Calu3 (cell line): ENCODE measurements around the gene LARGE1. TPM values are rescaled to one million over a fixed set of nuclear protein-coding genes. Genes with fewer than 3 reads are reported as not detected.

ENCODE experiments used
- BruUV-seq: library from RNA; stranded (reverse); fragments of 400-500 nt; replicated peaks from 2 replicates; lab custom pipeline; 2021; lab: Mats Ljungman, UMichigan
- CTCF ChIA-PET: fragments of 300-600 bp; sonication (Branson Sonifier 250); formaldehyde crosslinking; loops from one replicate; lab custom pipeline; 2022; ENCODE audit warnings: antibody characterized with exemption; lab: Charles Lee
- DNase-seq: peaks from one replicate; pipeline ENCODE4 v3.0.0; 2022
- H3K27ac Mint-ChIP-seq: one replicate; pipeline ENCODE4 v1.8.0; 2022; ENCODE audit warnings: mixed read lengths; ENCODE audit not compliant: unreplicated experiment
- H3K27me3 Mint-ChIP-seq: one replicate; pipeline ENCODE4 v1.8.0; 2022; ENCODE audit warnings: mixed read lengths; ENCODE audit not compliant: unreplicated experiment
- H3K36me3 Mint-ChIP-seq: one replicate; pipeline ENCODE4 v1.8.0; 2022; ENCODE audit warnings: mild to moderate bottlenecking, moderate library complexity, mixed read lengths; ENCODE audit not compliant: insufficient read depth, unreplicated experiment
- H3K4me1 Mint-ChIP-seq: one replicate; pipeline ENCODE4 v1.8.0; 2022; ENCODE audit warnings: mild to moderate bottlenecking, low read depth, mixed read lengths; ENCODE audit not compliant: unreplicated experiment
- H3K4me3 Mint-ChIP-seq: one replicate; pipeline ENCODE4 v1.8.0; 2022; ENCODE audit warnings: mild to moderate bottlenecking, low read depth, moderate library complexity, mixed read lengths; ENCODE audit not compliant: unreplicated experiment
- H3K9me3 Mint-ChIP-seq: one replicate; pipeline ENCODE4 v1.8.0; 2022; ENCODE audit warnings: low read depth, mixed read lengths; ENCODE audit not compliant: unreplicated experiment
- intact Hi-C: fragments of 100-400 bp; cut with micrococcal nuclease; formaldehyde crosslinking; loops from one replicate; pipeline ENCODE4 v1.10.0; 2022; ENCODE audit not compliant: unreplicated experiment
- total RNA-seq: library from RNA; stranded (reverse); gene quantifications from 2 replicates; pipeline ENCODE4 v1.2.3, GENCODE V29; 2022
- TF ChIP-seq, protein P1 (sequence below): fragments of 200-600 bp; IDR thresholded peaks from one replicate; pipeline ENCODE4 v1.8.0; 2022; ENCODE audit warnings: antibody characterized with exemption; ENCODE audit not compliant: unreplicated experiment

The LARGE1 gene
- total RNA-seq, 1 experiment from 2014 or later, result 11.6 TPM

DNA sequence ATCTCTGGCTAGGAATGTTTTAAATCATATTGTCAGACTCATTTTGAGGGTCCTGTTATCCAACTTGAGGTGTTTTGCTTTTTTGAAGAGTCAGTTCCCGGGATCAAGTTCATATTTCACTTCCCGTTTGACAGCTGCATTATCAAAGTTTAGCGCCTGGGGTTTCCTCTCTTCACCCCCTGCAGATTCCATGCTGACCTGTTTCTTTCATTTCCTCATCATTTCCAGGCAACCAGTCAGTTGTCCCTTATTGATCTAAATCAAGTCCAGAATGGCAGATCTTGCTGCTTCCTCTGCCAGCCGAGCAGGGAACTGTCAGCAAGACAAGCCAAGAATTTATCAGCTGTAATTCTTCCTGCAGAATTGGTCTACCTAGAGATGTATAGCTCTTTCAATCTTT is 664.5 kb downstream of the LARGE1 start:
- Mint-ChIP-seq H3K9me3 (peaks cover 8% of the 10 kb centered on the region), H3K36me3 (no peaks in the 10 kb centered on the region), H3K27me3 (peaks cover 39% of the 10 kb centered on the region), H3K4me3 (no peak overlapping the region), H3K27ac (no peak overlapping the region), H3K4me1 (no peaks in the 10 kb centered on the region)
- TF ChIP-seq, protein P1, sequence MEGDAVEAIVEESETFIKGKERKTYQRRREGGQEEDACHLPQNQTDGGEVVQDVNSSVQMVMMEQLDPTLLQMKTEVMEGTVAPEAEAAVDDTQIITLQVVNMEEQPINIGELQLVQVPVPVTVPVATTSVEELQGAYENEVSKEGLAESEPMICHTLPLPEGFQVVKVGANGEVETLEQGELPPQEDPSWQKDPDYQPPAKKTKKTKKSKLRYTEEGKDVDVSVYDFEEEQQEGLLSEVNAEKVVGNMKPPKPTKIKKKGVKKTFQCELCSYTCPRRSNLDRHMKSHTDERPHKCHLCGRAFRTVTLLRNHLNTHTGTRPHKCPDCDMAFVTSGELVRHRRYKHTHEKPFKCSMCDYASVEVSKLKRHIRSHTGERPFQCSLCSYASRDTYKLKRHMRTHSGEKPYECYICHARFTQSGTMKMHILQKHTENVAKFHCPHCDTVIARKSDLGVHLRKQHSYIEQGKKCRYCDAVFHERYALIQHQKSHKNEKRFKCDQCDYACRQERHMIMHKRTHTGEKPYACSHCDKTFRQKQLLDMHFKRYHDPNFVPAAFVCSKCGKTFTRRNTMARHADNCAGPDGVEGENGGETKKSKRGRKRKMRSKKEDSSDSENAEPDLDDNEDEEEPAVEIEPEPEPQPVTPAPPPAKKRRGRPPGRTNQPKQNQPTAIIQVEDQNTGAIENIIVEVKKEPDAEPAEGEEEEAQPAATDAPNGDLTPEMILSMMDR, result no peak
- intact Hi-C loops, result no loop called here
- no peak for DNase-seq
- BruUV-seq, result no TSS peak
- CTCF ChIA-PET, result no interaction called here

DNA sequence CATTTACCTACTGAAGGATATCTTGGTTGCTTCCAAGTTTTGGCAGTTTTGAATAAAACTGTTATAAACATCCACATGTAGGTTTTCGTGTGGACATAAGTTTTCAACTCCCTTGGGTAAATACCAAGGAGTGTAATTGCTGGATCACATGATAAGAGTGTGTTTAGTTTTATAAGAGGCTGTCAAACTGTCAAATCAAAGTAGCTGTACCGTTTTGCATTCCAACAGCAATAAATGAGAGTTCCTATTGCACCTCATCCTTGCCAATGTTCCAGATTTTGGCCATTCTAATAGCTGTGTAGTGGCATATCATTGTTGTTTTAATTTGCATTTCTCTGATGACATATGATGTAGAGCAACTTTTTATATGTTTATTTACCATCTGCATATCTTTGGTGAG is 671.3 kb downstream of the LARGE1 start:
- BruUV-seq, result no TSS peak
- intact Hi-C loops, result no loop called here
- Mint-ChIP-seq H3K27ac (no peak overlapping the region), H3K9me3 (peaks cover 3% of the 10 kb centered on the region), H3K27me3 (peaks cover 38% of the 10 kb centered on the region), H3K4me1 (no peaks in the 10 kb centered on the region), H3K36me3 (no peaks in the 10 kb centered on the region), H3K4me3 (no peak overlapping the region)
- CTCF ChIA-PET, result no interaction called here
- TF ChIP-seq, protein P1, result no peak
- DNase-seq, result no peak

DNA sequence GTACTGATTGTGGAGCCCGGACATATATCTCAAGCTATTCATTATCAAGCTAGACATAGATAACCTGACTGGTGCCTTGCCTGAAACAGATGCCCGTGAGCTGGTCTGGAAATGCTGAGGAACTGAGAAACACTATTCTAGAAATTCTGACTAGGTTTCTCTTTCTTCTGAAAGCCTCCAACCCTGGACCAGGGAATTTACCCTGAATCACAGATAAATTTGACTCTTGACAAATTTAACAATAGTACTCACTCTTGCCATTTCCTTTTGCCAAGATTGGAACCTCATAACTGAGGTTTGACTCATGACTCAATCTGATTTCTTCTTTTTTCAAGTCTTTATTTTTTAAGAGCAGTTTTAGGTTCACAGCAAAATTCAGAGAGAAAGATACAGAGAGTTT is 672.5 kb downstream of the LARGE1 start:
- CTCF ChIA-PET, result interaction anchor here (0.8 kb wide), 1 partner anchor 1673 kb away, joined by 7 read pairs; no protein-coding TSS in a partner anchor
- TF ChIP-seq, protein P1, result no peak
- no TSS peak for BruUV-seq
- Mint-ChIP-seq H3K27ac (no peak overlapping the region), H3K27me3 (peaks cover 38% of the 10 kb centered on the region), H3K9me3 (peaks cover 3% of the 10 kb centered on the region), H3K36me3 (no peaks in the 10 kb centered on the region), H3K4me3 (no peak overlapping the region), H3K4me1 (no peaks in the 10 kb centered on the region)
- no peak for DNase-seq
- intact Hi-C loops, result no loop called here

DNA sequence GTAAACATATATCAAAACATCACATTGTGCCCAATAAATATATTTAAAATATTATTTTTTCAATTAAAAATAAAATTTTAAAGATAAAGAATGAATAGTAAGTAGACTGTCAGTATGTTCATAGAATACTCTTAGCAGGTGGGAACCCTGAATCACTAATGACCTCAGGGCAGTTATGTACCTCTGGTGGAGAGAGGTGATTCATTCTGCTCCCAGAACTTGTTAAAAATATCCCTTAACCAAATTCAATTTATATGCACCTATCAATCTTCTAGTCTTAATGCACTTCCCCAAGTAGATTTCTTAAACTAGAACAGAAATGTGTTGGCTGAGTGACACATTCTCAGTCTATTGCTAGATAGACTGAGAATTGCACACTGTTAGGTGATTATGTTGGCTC is 678.2 kb downstream of the LARGE1 start:
- BruUV-seq, result no TSS peak
- intact Hi-C loops, result no loop called here
- H3K27me3 Mint-ChIP-seq, result peaks cover 20% of the 10 kb centered on the region
- H3K4me1 Mint-ChIP-seq, result no peaks in the 10 kb centered on the region
- H3K4me3 Mint-ChIP-seq, result no peak overlapping the region
- H3K36me3 Mint-ChIP-seq, result no peaks in the 10 kb centered on the region
- no peak overlapping the region for H3K27ac Mint-ChIP-seq
- DNase-seq, result no peak
- H3K9me3 Mint-ChIP-seq, result peaks cover 3% of the 10 kb centered on the region
- TF ChIP-seq, protein P1, result no peak
- CTCF ChIA-PET, result no interaction called here
